SK-N-SH (cell line): ENCODE measurements around the gene BICD2. TPM values are rescaled to one million over a fixed set of nuclear protein-coding genes. Genes with fewer than 3 reads are reported as not detected.
A peak's percentile ranks its signal among the peaks of the same experiment; 100 is the strongest.

Source experiments
- CTCF ChIA-PET: fragments of 300-600, 350-600 bp; formaldehyde crosslinking; extraction: SDS; loops from one replicate; lab custom pipeline; 2021; lab: Yijun Ruan, JAX
- POLR2A ChIA-PET: fragments of 350-600 bp; sonication (Branson Sonifier 250); formaldehyde crosslinking; extraction: SDS; loops from one replicate; lab custom pipeline; 2020; ENCODE audit warnings: antibody characterized with exemption, inconsistent platforms; lab: Yijun Ruan, JAX
- DNase-seq: peaks from one replicate; pipeline ENCODE4 v3.0.0; 2012
- H2AFZ ChIP-seq: fragments of 200-600 bp; sonication (generic); 2 replicates; pipeline ENCODE4 v1.8.1; 2016; ENCODE audit warnings: antibody characterized with exemption, mild to moderate bottlenecking, low read depth
- H3F3A ChIP-seq: fragments of 200-600 bp; sonication (generic); replicated peaks from 2 replicates; pipeline ENCODE3; 2016; ENCODE audit warnings: antibody characterized with exemption, mild to moderate bottlenecking; ENCODE audit not compliant: insufficient read depth
- H3K27ac ChIP-seq, 2 experiments: fragments of 200-500 bp in 1 of 2; fragments of 200-600 bp in 1 of 2; sonication (Bioruptor generic) in 1 of 2; sonication (generic), shearing (Covaris generic) in 1 of 2; 2 replicates each; pipeline versions ENCODE4 v1.5.1 to v1.6.1; 2014 to 2016; ENCODE audit warnings: low read depth in 2 of 2, inconsistent platforms in 1 of 2, low read length in 1 of 2, mild to moderate bottlenecking in 1 of 2, mixed read lengths in 1 of 2
- H3K27me3 ChIP-seq: fragments of 200-600 bp; sonication (generic), shearing (Covaris generic); 2 replicates; pipeline ENCODE4 v1.6.1; 2016; ENCODE audit warnings: mixed run types; ENCODE audit not compliant: insufficient read depth
- H3K36me3 ChIP-seq, 2 experiments: fragments of 200-500 bp in 1 of 2; fragments of 200-600 bp in 1 of 2; sonication (Bioruptor generic) in 1 of 2; sonication (generic) in 1 of 2; replicated peaks in 1 of 2; 2 replicates each; pipeline versions ENCODE3 to v1.5.1; 2014 to 2016; ENCODE audit warnings: low read length in 1 of 2, mild to moderate bottlenecking in 1 of 2; ENCODE audit not compliant: insufficient read depth in 2 of 2, control insufficient read depth in 1 of 2
- H3K4me1 ChIP-seq, 2 experiments: fragments of 200-500 bp in 1 of 2; fragments of 200-600 bp in 1 of 2; sonication (Bioruptor generic) in 1 of 2; sonication (generic), shearing (Covaris generic) in 1 of 2; 2 replicates each; pipeline versions ENCODE4 v1.5.1 to v1.6.1; 2014 to 2016; ENCODE audit warnings: low read depth in 1 of 2, low read length in 1 of 2, mixed run types in 1 of 2; ENCODE audit not compliant: insufficient read depth in 2 of 2, control insufficient read depth in 1 of 2
- H3K4me2 ChIP-seq: fragments of 200-600 bp; sonication (generic), shearing (Covaris generic); 2 replicates; pipeline ENCODE4 v1.6.1; 2017; ENCODE audit warnings: mixed run types
- H3K4me3 ChIP-seq, 2 experiments: fragments of 200-500 bp in 1 of 2; fragments of 200-600 bp in 1 of 2; sonication (Bioruptor generic) in 1 of 2; sonication (generic), shearing (Covaris generic) in 1 of 2; 2 replicates each; pipeline versions ENCODE4 v1.5.1 to v1.8.1; 2014 to 2016; ENCODE audit warnings: low read depth in 2 of 2, inconsistent platforms in 1 of 2, low read length in 1 of 2, mild to moderate bottlenecking in 1 of 2, mixed read lengths in 1 of 2, moderate library complexity in 1 of 2
- H3K79me2 ChIP-seq: fragments of 200-600 bp; sonication (generic); 2 replicates; pipeline ENCODE4 v1.8.1; 2017; ENCODE audit warnings: mild to moderate bottlenecking; ENCODE audit not compliant: insufficient read depth
- H3K9ac ChIP-seq: fragments of 200-600 bp; sonication (generic); 2 replicates; pipeline ENCODE4 v1.6.1; 2017; ENCODE audit warnings: mixed run types
- H3K9me2 ChIP-seq: fragments of 200-600 bp; sonication (generic); 2 replicates; pipeline ENCODE4 v1.6.1; 2017; ENCODE audit warnings: mixed run types
- H3K9me3 ChIP-seq: fragments of 200-600 bp; sonication (generic); 2 replicates; pipeline ENCODE4 v1.6.1; 2017; ENCODE audit warnings: mixed run types, mild to moderate bottlenecking, moderate library complexity
- H4K20me1 ChIP-seq: fragments of 200-600 bp; sonication (generic); 2 replicates; pipeline ENCODE4 v1.6.1; 2017; ENCODE audit warnings: mild to moderate bottlenecking, mixed run types; ENCODE audit not compliant: insufficient read depth
- CHD2 ChIP-seq: fragments of 150-350 bp; IDR thresholded peaks from 2 replicates; pipeline ENCODE4 v1.6.1; 2018; ENCODE audit warnings: low read length; ENCODE audit not compliant: partially characterized antibody
- FOSL2 ChIP-seq: IDR thresholded peaks from 2 replicates; pipeline ENCODE4 v1.4.0; 2012; ENCODE audit warnings: low read depth, mild to moderate bottlenecking, moderate library complexity, borderline replicate concordance
- FOXJ3 ChIP-seq: sonication (generic); formaldehyde crosslinking; IDR thresholded peaks from 2 replicates; pipeline ENCODE4 v1.5.1; 2020; ENCODE audit warnings: mild to moderate bottlenecking, missing genetic modification reagents
- FOXM1 ChIP-seq: IDR thresholded peaks from 2 replicates; pipeline ENCODE4 v1.4.0; 2012; ENCODE audit warnings: low read depth, mild to moderate bottlenecking
- GATA2 ChIP-seq: sonication (generic); formaldehyde crosslinking; IDR thresholded peaks from 2 replicates; pipeline ENCODE4 v1.5.0; 2020; ENCODE audit warnings: mild to moderate bottlenecking, missing genetic modification reagents
- IRF3 ChIP-seq: fragments of 150-350 bp; IDR thresholded peaks from 2 replicates; pipeline ENCODE4 v1.6.1; 2016; ENCODE audit warnings: mild to moderate bottlenecking, low read depth, low read length
- MAX ChIP-seq: IDR thresholded peaks from 2 replicates; pipeline ENCODE4 v1.4.0; 2012; ENCODE audit warnings: low read depth
- NFIC ChIP-seq: IDR thresholded peaks from 2 replicates; pipeline ENCODE4 v1.4.0; 2012; ENCODE audit warnings: borderline replicate concordance
- RAD21 ChIP-seq: IDR thresholded peaks from 2 replicates; pipeline ENCODE4 v1.6.1; 2012; ENCODE audit warnings: mild to moderate bottlenecking, low read length
- RCOR1 ChIP-seq: fragments of 150-350 bp; IDR thresholded peaks from 2 replicates; pipeline ENCODE4 v1.6.1; 2017; ENCODE audit warnings: antibody characterized with exemption, low read length
- REST ChIP-seq: IDR thresholded peaks from 2 replicates; pipeline ENCODE4 v1.6.1; 2012; ENCODE audit warnings: mild to moderate bottlenecking, low read depth, low read length, moderate library complexity
- RXRA ChIP-seq: IDR thresholded peaks from 2 replicates; pipeline ENCODE4 v1.4.0; 2012; ENCODE audit warnings: low read depth, mild to moderate bottlenecking, borderline replicate concordance
- SIN3A ChIP-seq: IDR thresholded peaks from 2 replicates; pipeline ENCODE4 v1.6.1; 2012; ENCODE audit warnings: low read depth, mild to moderate bottlenecking, low read length, moderate library complexity, borderline replicate concordance
- SMC3 ChIP-seq: IDR thresholded peaks from 2 replicates; pipeline ENCODE4 v1.6.1; 2012; ENCODE audit warnings: low read depth, low read length, improper control_type of control experiment
- TAF1 ChIP-seq: IDR thresholded peaks from 2 replicates; pipeline ENCODE4 v1.6.1; 2012; ENCODE audit warnings: low read depth, mild to moderate bottlenecking, low read length, moderate library complexity, borderline replicate concordance
- TCF12 ChIP-seq: IDR thresholded peaks from 2 replicates; pipeline ENCODE4 v1.4.0; 2012
- USF2 ChIP-seq: fragments of 150-350 bp; IDR thresholded peaks from 2 replicates; pipeline ENCODE4 v1.6.1; 2017; ENCODE audit warnings: antibody characterized with exemption, low read length, low read depth, borderline replicate concordance
- YY1 ChIP-seq: IDR thresholded peaks from 2 replicates; pipeline ENCODE4 v1.4.0; 2012; ENCODE audit warnings: low read depth, mild to moderate bottlenecking
- ZBTB33 ChIP-seq: IDR thresholded peaks from 2 replicates; pipeline ENCODE4 v1.4.0; 2012; ENCODE audit warnings: low read depth, borderline replicate concordance
- WGBS: methylation state at CpG from one replicate; pipeline ENCODE4 v1.1.6; 2017; ENCODE audit warnings: low lambda C conversion rate; 5-methylcytosine and 5-hydroxymethylcytosine counted together
- polyA plus RNA-seq, 3 experiments: library from polyadenylated mRNA; depleted of rRNA; stranded (reverse); fragments of >200 nt; gene quantifications; 2 replicates each; pipeline ENCODE4 v1.2.3, GENCODE V29; 2012
- TF ChIP-seq, protein P1 (sequence below): IDR thresholded peaks from 2 replicates; pipeline ENCODE4 v1.4.0; 2012; ENCODE audit warnings: low read depth, borderline replicate concordance
- TF ChIP-seq, protein P2 (sequence below): fragments of 200-600 bp; sonication (generic); IDR thresholded peaks from 2 replicates; pipeline ENCODE4 v1.6.1; 2017; ENCODE audit warnings: antibody characterized with exemption, mild to moderate bottlenecking, moderate library complexity

BICD2 gene
- polyA plus RNA-seq, 1 of the 3 experiments (the other 2 are of a cell fraction): 19.6 TPM

DNA sequence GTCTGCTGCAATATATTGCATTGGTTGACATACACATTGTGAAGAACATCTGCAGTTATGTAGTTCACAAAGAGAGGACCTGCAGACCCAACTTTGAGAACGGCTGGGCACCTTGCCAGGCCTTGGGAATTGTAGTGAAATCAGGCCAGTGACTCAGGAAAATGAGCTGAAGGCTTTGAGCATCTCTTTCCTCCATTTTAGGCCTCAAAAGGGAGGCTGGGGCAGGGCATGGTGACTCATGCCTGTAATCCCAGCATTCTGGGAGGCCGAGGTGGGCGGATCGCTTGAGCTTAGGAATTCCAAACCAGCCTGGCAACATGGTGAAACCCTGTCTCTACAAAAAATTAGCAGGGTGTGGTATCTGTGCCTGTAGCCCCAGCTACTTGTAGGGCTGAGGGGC lies 93.3 kb downstream of the BICD2 start:
- Histone ChIP-seq H3K4me3 (peak overlapping the region; percentile 88 to 94), H3K36me3 (peaks cover 6 to 10% of the 10 kb centered on the region in 2 experiments), H3K4me2 (peak overlapping the region; percentile 95), H4K20me1 (0 out of 2 replicates have a peak, but pooled peaks cover 4% of the 10 kb centered on the region), H3K9ac (peak overlapping the region; percentile 98; the same call in 1 of the 2 replicates), H3K27me3 (no peaks in the 10 kb centered on the region), H3K27ac (peak overlapping the region; percentile 1 to 98), H3K9me2 (no peaks in the 10 kb centered on the region), H3F3A (peaks cover 15% of the 10 kb centered on the region), H3K4me1 (peaks cover 0 to 22% of the 10 kb centered on the region in 2 experiments; a peak in 2 of 4 replicates), H3K79me2 (peaks cover 54% of the 10 kb centered on the region), H3K9me3 (no peaks in the 10 kb centered on the region), H2AFZ (peak overlapping the region; percentile 23)
- ChIA-PET POLR2A (interaction anchor here (1.0 kb wide), 1 partner anchor 15 kb away, joined by 4 read pairs; no protein-coding TSS in a partner anchor), CTCF (interaction anchor here (0.6 to 2.6 kb wide), 4 partner anchors 23 to 353 kb away, joined by 3 to 11 read pairs (median 4); no protein-coding TSS in a partner anchor)
- 10% methylated on average over 4 of the region's 4 CpGs for WGBS
- DNase-seq: no peak
- TF ChIP-seq RXRA (no peak), SIN3A (peak; percentile 69; the same call in 1 of the 2 replicates), TAF1 (peak; percentile 54; the same call in 1 of the 2 replicates), FOXM1 (no peak), REST (no peak), FOXJ3 (no peak), RAD21 (no peak), ZBTB33 (no peak), TCF12 (peak; percentile 27; the same call in 1 of the 2 replicates), NFIC (peak; percentile 51; the same call in 1 of the 2 replicates), YY1 (peak; percentile 87), USF2 (no peak), GATA2 (no peak), FOSL2 (peak; percentile 90), CHD2 (no peak), MAX (peak; percentile 73), SMC3 (no peak), IRF3 (no peak), RCOR1 (no peak)
- TF ChIP-seq, protein P1, sequence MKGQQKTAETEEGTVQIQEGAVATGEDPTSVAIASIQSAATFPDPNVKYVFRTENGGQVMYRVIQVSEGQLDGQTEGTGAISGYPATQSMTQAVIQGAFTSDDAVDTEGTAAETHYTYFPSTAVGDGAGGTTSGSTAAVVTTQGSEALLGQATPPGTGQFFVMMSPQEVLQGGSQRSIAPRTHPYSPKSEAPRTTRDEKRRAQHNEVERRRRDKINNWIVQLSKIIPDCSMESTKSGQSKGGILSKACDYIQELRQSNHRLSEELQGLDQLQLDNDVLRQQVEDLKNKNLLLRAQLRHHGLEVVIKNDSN: no peak
- TF ChIP-seq, protein P2, sequence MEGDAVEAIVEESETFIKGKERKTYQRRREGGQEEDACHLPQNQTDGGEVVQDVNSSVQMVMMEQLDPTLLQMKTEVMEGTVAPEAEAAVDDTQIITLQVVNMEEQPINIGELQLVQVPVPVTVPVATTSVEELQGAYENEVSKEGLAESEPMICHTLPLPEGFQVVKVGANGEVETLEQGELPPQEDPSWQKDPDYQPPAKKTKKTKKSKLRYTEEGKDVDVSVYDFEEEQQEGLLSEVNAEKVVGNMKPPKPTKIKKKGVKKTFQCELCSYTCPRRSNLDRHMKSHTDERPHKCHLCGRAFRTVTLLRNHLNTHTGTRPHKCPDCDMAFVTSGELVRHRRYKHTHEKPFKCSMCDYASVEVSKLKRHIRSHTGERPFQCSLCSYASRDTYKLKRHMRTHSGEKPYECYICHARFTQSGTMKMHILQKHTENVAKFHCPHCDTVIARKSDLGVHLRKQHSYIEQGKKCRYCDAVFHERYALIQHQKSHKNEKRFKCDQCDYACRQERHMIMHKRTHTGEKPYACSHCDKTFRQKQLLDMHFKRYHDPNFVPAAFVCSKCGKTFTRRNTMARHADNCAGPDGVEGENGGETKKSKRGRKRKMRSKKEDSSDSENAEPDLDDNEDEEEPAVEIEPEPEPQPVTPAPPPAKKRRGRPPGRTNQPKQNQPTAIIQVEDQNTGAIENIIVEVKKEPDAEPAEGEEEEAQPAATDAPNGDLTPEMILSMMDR: no peak
